Vagina (tissue), 2 donors: ENCODE measurements around the gene LMOD2.

ENCODE experiments used
- POLR2A ChIP-seq, 2 donors: fragments of 450-650 bp; IDR thresholded peaks; one replicate each; pipeline ENCODE4 v1.6.1; 2017; ENCODE audit warnings: antibody characterized with exemption in 2 of 2, mild to moderate bottlenecking in 2 of 2, moderate library complexity in 2 of 2
- TF ChIP-seq, protein P1 (sequence below), 3 experiments: fragments of 450-650 bp in 2 of 3; fragments of 200-600 bp in 1 of 3; sonication (generic) in 1 of 3; IDR thresholded peaks; one replicate each; pipeline ENCODE4 v1.5.1; 2017 to 2019; ENCODE audit warnings: antibody characterized with exemption in 3 of 3, mild to moderate bottlenecking in 2 of 3, moderate library complexity in 2 of 3

DNA sequence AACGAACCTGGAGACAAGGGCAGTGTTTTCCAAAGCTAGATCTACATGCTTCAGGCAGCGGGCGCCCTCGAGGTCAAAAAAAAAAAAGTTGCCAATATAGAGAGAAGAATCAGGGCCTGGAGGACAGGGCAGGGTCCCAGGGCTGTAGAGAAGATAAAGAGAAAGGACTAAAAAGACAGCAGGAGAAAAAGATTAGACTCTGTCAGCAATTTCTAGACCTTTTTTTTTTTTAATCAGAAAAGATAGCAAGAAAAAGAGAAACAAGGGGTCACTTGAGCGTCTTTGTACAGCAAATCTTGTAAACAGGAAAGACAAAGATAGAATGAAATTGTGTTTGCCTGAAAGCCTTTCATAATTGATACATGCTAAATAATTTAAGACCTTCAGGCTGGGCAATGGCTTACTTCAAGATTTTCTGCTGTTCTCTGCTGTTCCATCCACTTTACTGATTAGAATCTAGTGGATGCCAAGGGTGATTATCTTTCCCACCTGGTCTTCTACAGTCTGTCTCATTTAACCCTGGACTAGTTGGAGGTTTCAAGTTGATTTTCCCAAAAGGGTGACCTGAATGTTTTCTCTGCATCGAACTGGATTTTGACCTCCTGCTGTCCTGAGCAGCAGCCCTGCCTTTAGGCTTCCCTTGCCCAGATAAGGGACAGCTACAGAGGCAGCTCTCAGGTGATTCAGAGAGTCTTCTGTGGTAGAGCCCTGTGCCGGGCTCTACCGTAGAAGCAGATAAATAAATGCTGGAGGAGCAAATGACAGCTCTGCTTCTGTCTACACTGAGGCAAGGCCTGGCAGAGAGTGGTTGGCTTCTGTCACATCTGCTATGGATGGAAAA lies 5.1 kb downstream of the LMOD2 start:
- TF ChIP-seq, protein P1, sequence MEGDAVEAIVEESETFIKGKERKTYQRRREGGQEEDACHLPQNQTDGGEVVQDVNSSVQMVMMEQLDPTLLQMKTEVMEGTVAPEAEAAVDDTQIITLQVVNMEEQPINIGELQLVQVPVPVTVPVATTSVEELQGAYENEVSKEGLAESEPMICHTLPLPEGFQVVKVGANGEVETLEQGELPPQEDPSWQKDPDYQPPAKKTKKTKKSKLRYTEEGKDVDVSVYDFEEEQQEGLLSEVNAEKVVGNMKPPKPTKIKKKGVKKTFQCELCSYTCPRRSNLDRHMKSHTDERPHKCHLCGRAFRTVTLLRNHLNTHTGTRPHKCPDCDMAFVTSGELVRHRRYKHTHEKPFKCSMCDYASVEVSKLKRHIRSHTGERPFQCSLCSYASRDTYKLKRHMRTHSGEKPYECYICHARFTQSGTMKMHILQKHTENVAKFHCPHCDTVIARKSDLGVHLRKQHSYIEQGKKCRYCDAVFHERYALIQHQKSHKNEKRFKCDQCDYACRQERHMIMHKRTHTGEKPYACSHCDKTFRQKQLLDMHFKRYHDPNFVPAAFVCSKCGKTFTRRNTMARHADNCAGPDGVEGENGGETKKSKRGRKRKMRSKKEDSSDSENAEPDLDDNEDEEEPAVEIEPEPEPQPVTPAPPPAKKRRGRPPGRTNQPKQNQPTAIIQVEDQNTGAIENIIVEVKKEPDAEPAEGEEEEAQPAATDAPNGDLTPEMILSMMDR (IDR thresholded peaks at IDR 0.05), result no peak
- no peak for TF ChIP-seq POLR2A (IDR thresholded peaks at IDR 0.05)
